ENCODE data around the gene DNAJC16.

GRCh38 chr1:15500184-15501178, 26.2 kb upstream of the DNAJC16 start:
- no peak for TF ChIP-seq POLR2A (IDR thresholded peaks at IDR 0.05; ENCODE audit: extremely low read depth, insufficient read length)
- no peak for TF ChIP-seq CTCF (IDR thresholded peaks at IDR 0.05; ENCODE audit: low read depth, low read length)

Data from NB4 (cell line).